ENCODE results near the gene DPP10.

The DPP10 gene

GRCh38 chr2:115285416-115285815 lies 843.0 kb downstream of the DPP10 start:
- Mint-ChIP-seq H3K36me3 (ENCODE audit: low read depth) (no peaks in the 10 kb centered on the region), H3K27me3 (ENCODE audit: low read depth) (no peaks in the 10 kb centered on the region), H3K27ac (no peak overlapping the region), H3K9me3 (peaks cover 3% of the 10 kb centered on the region), H3K4me3 (no peak overlapping the region), H3K4me1 (ENCODE audit: low read depth) (no peaks in the 10 kb centered on the region)
- no peak for DNase-seq (ENCODE audit: low spot score)

GRCh38 chr2:115290478-115290877 lies 848.0 kb downstream of the DPP10 start:
- no peaks in the 10 kb centered on the region for H3K27me3 Mint-ChIP-seq (ENCODE audit: low read depth)
- peaks cover 3% of the 10 kb centered on the region for H3K9me3 Mint-ChIP-seq
- H3K36me3 Mint-ChIP-seq (ENCODE audit: low read depth): no peaks in the 10 kb centered on the region
- no peaks in the 10 kb centered on the region for H3K4me1 Mint-ChIP-seq (ENCODE audit: low read depth)
- no peak overlapping the region for H3K4me3 Mint-ChIP-seq
- H3K27ac Mint-ChIP-seq: no peak overlapping the region
- DNase-seq (ENCODE audit: low spot score): no peak

- H3K27me3 Mint-ChIP-seq (ENCODE audit: low read depth): no peaks in the 10 kb centered on the region
- no peak overlapping the region for H3K4me3 Mint-ChIP-seq
- no peaks in the 10 kb centered on the region for H3K4me1 Mint-ChIP-seq (ENCODE audit: low read depth)
- no peak overlapping the region for H3K27ac Mint-ChIP-seq
- H3K36me3 Mint-ChIP-seq (ENCODE audit: low read depth): no peaks in the 10 kb centered on the region
- peaks cover 6% of the 10 kb centered on the region for H3K9me3 Mint-ChIP-seq
- no peak for DNase-seq (ENCODE audit: low spot score)
Observed at GRCh38 chr2:115292742-115293141, 850.3 kb downstream of the DPP10 start.

- no peak for DNase-seq (ENCODE audit: low spot score)
- no peak overlapping the region for H3K4me3 Mint-ChIP-seq
- H3K27me3 Mint-ChIP-seq (ENCODE audit: low read depth): no peaks in the 10 kb centered on the region
Observed at GRCh38 chr2:115294999-115295398, 852.6 kb downstream of the DPP10 start.

GRCh38 chr2:115297056-115297455 lies 854.6 kb downstream of the DPP10 start:
- H3K4me3 Mint-ChIP-seq: no peak overlapping the region
- H3K36me3 Mint-ChIP-seq (ENCODE audit: low read depth): no peaks in the 10 kb centered on the region
- no peaks in the 10 kb centered on the region for H3K27me3 Mint-ChIP-seq (ENCODE audit: low read depth)
- DNase-seq (ENCODE audit: low spot score): no peak
- H3K27ac Mint-ChIP-seq: no peak overlapping the region
- H3K9me3 Mint-ChIP-seq: peaks cover 23% of the 10 kb centered on the region
- H3K4me1 Mint-ChIP-seq (ENCODE audit: low read depth): no peaks in the 10 kb centered on the region

More at GRCh38 chr2:115294999-115295398, 852.6 kb downstream of the DPP10 start:
- no peak overlapping the region for H3K27ac Mint-ChIP-seq
- no peaks in the 10 kb centered on the region for H3K4me1 Mint-ChIP-seq (ENCODE audit: low read depth)
- peaks cover 10% of the 10 kb centered on the region for H3K9me3 Mint-ChIP-seq
- H3K36me3 Mint-ChIP-seq (ENCODE audit: low read depth): no peaks in the 10 kb centered on the region

GRCh38 chr2:115299199-115299598 lies 856.8 kb downstream of the DPP10 start:
- Mint-ChIP-seq H3K27me3 (ENCODE audit: low read depth) (no peaks in the 10 kb centered on the region), H3K27ac (no peak overlapping the region), H3K4me3 (no peak overlapping the region), H3K9me3 (peaks cover 23% of the 10 kb centered on the region), H3K36me3 (ENCODE audit: low read depth) (no peaks in the 10 kb centered on the region), H3K4me1 (ENCODE audit: low read depth) (no peaks in the 10 kb centered on the region)
- DNase-seq (ENCODE audit: low spot score): no peak

- no peaks in the 10 kb centered on the region for H3K4me1 Mint-ChIP-seq (ENCODE audit: low read depth)
Observed at GRCh38 chr2:115305712-115306111, 863.3 kb downstream of the DPP10 start.

GRCh38 chr2:115314119-115314518 lies 871.7 kb downstream of the DPP10 start:
- Mint-ChIP-seq H3K4me1 (ENCODE audit: low read depth) (no peaks in the 10 kb centered on the region), H3K27me3 (ENCODE audit: low read depth) (no peaks in the 10 kb centered on the region), H3K4me3 (no peak overlapping the region), H3K9me3 (peaks cover 21% of the 10 kb centered on the region), H3K36me3 (ENCODE audit: low read depth) (no peaks in the 10 kb centered on the region), H3K27ac (no peak overlapping the region)
- no peak for DNase-seq (ENCODE audit: low spot score)

More at GRCh38 chr2:115305712-115306111, 863.3 kb downstream of the DPP10 start:
- H3K27ac Mint-ChIP-seq: no peak overlapping the region
- no peak overlapping the region for H3K4me3 Mint-ChIP-seq
- no peaks in the 10 kb centered on the region for H3K36me3 Mint-ChIP-seq (ENCODE audit: low read depth)
- DNase-seq (ENCODE audit: low spot score): no peak
- H3K27me3 Mint-ChIP-seq (ENCODE audit: low read depth): no peaks in the 10 kb centered on the region
- peaks cover 26% of the 10 kb centered on the region for H3K9me3 Mint-ChIP-seq

- no peak for DNase-seq (ENCODE audit: low spot score)
- H3K9me3 Mint-ChIP-seq: peaks cover 21% of the 10 kb centered on the region
- no peaks in the 10 kb centered on the region for H3K4me1 Mint-ChIP-seq (ENCODE audit: low read depth)
- no peak overlapping the region for H3K27ac Mint-ChIP-seq
- H3K4me3 Mint-ChIP-seq: no peak overlapping the region
- H3K27me3 Mint-ChIP-seq (ENCODE audit: low read depth): no peaks in the 10 kb centered on the region
- H3K36me3 Mint-ChIP-seq (ENCODE audit: low read depth): no peaks in the 10 kb centered on the region
Observed at GRCh38 chr2:115327061-115327460, 884.6 kb downstream of the DPP10 start.

- H3K27me3 Mint-ChIP-seq (ENCODE audit: low read depth): no peaks in the 10 kb centered on the region
- H3K36me3 Mint-ChIP-seq (ENCODE audit: low read depth): no peaks in the 10 kb centered on the region
- H3K9me3 Mint-ChIP-seq: peaks cover 51% of the 10 kb centered on the region
- no peaks in the 10 kb centered on the region for H3K4me1 Mint-ChIP-seq (ENCODE audit: low read depth)
- no peak overlapping the region for H3K4me3 Mint-ChIP-seq
- DNase-seq (ENCODE audit: low spot score): no peak
- no peak overlapping the region for H3K27ac Mint-ChIP-seq
Observed at GRCh38 chr2:115359550-115359949, 917.1 kb downstream of the DPP10 start.

GRCh38 chr2:115364093-115364492 lies 921.7 kb downstream of the DPP10 start:
- Mint-ChIP-seq H3K9me3 (peaks cover 31% of the 10 kb centered on the region), H3K4me3 (no peak overlapping the region), H3K27ac (no peak overlapping the region), H3K36me3 (ENCODE audit: low read depth) (no peaks in the 10 kb centered on the region), H3K27me3 (ENCODE audit: low read depth) (no peaks in the 10 kb centered on the region), H3K4me1 (ENCODE audit: low read depth) (no peaks in the 10 kb centered on the region)
- DNase-seq (ENCODE audit: low spot score): no peak

GRCh38 chr2:115369400-115369799 lies 927.0 kb downstream of the DPP10 start:
- no peak overlapping the region for H3K4me3 Mint-ChIP-seq
- no peak for DNase-seq (ENCODE audit: low spot score)
- no peaks in the 10 kb centered on the region for H3K4me1 Mint-ChIP-seq (ENCODE audit: low read depth)
- H3K9me3 Mint-ChIP-seq: peaks cover 44% of the 10 kb centered on the region
- H3K27me3 Mint-ChIP-seq (ENCODE audit: low read depth): no peaks in the 10 kb centered on the region
- H3K36me3 Mint-ChIP-seq (ENCODE audit: low read depth): peaks cover 1% of the 10 kb centered on the region
- no peak overlapping the region for H3K27ac Mint-ChIP-seq

- Mint-ChIP-seq H3K36me3 (ENCODE audit: low read depth) (peaks cover 1% of the 10 kb centered on the region), H3K27me3 (ENCODE audit: low read depth) (no peaks in the 10 kb centered on the region), H3K27ac (no peak overlapping the region), H3K4me1 (ENCODE audit: low read depth) (no peaks in the 10 kb centered on the region), H3K9me3 (peaks cover 44% of the 10 kb centered on the region), H3K4me3 (no peak overlapping the region)
- no peak for DNase-seq (ENCODE audit: low spot score)
Observed at GRCh38 chr2:115374981-115375380, 932.5 kb downstream of the DPP10 start.

GRCh38 chr2:115384399-115384798 lies 942.0 kb downstream of the DPP10 start:
- Mint-ChIP-seq H3K9me3 (peaks cover 32% of the 10 kb centered on the region), H3K27me3 (ENCODE audit: low read depth) (no peaks in the 10 kb centered on the region), H3K27ac (no peak overlapping the region), H3K4me3 (no peak overlapping the region), H3K4me1 (ENCODE audit: low read depth) (no peaks in the 10 kb centered on the region), H3K36me3 (ENCODE audit: low read depth) (no peaks in the 10 kb centered on the region)
- no peak for DNase-seq (ENCODE audit: low spot score)

- Mint-ChIP-seq H3K4me3 (no peak overlapping the region), H3K4me1 (ENCODE audit: low read depth) (no peaks in the 10 kb centered on the region), H3K27ac (no peak overlapping the region), H3K27me3 (ENCODE audit: low read depth) (no peaks in the 10 kb centered on the region), H3K36me3 (ENCODE audit: low read depth) (no peaks in the 10 kb centered on the region), H3K9me3 (peaks cover 27% of the 10 kb centered on the region)
- DNase-seq (ENCODE audit: low spot score): no peak
Observed at GRCh38 chr2:115386465-115386864, 944.0 kb downstream of the DPP10 start.

All from T-helper 2 cell treated with Interferon-gamma antibody and Interleukin-4, amounts not matched to agents 5 μg/mL and 100 μg/mL, for 36 hours (primary cell).